Small intestine (tissue), 7 donors: ENCODE results near the gene PRPF38A. TPM values are rescaled to one million over a fixed set of nuclear protein-coding genes. Genes with fewer than 3 reads are reported as not detected.

Experiments used
- DNase-seq, 2 donors: peaks; one replicate each; pipeline versions ENCODE4 v3.0.0 to v3.0.0-alpha.2; 2013
- FAIRE-seq: peaks from 2 replicates; lab custom pipeline; 2012; peaks lifted over from hg19 to GRCh38; lab: Jason Lieb, UNC
- H3K27ac ChIP-seq, 3 donors: one replicate each; pipeline ENCODE4 v1.5.1; 2013; ENCODE audit warnings: low read length in 2 of 3, mild to moderate bottlenecking in 2 of 3, control low read depth in 1 of 3, inconsistent platforms in 1 of 3, low read depth in 1 of 3, moderate library complexity in 1 of 3
- H3K27me3 ChIP-seq, 3 donors: one replicate each; pipeline ENCODE4 v1.6.1; 2013; ENCODE audit warnings: low read length in 3 of 3, inconsistent platforms in 1 of 3; ENCODE audit not compliant: control insufficient read depth in 3 of 3, insufficient read depth in 3 of 3
- H3K36me3 ChIP-seq, 3 donors: one replicate each; pipeline ENCODE4 v1.6.1; 2013; ENCODE audit warnings: low read length in 3 of 3, inconsistent platforms in 1 of 3, low read depth in 1 of 3, mild to moderate bottlenecking in 1 of 3, moderate library complexity in 1 of 3; ENCODE audit not compliant: control insufficient read depth in 3 of 3, insufficient read depth in 2 of 3
- H3K4me1 ChIP-seq, 3 donors: one replicate each; pipeline ENCODE4 v1.6.1; 2013; ENCODE audit warnings: low read length in 2 of 3, inconsistent platforms in 1 of 3, low read depth in 1 of 3, mild to moderate bottlenecking in 1 of 3, moderate library complexity in 1 of 3; ENCODE audit not compliant: control insufficient read depth in 3 of 3, insufficient read depth in 2 of 3
- H3K4me3 ChIP-seq, 3 donors: one replicate each; pipeline ENCODE4 v1.5.1; 2013; ENCODE audit warnings: low read length in 3 of 3, control low read depth in 1 of 3, inconsistent platforms in 1 of 3, low read depth in 1 of 3, mild to moderate bottlenecking in 1 of 3, moderate library complexity in 1 of 3
- H3K9me3 ChIP-seq, 2 donors: one replicate each; pipeline ENCODE4 v1.6.1; 2013; ENCODE audit warnings: low read depth in 1 of 2, low read length in 1 of 2; ENCODE audit not compliant: control insufficient read depth in 2 of 2, insufficient read depth in 1 of 2
- WGBS, 3 donors: extraction: QIAGEN DNeasy Blood & Tissue Kit; methylation state at CpG; one replicate each; pipeline ENCODE4 v1.1.7; 2013; 5-methylcytosine and 5-hydroxymethylcytosine counted together
- polyA plus RNA-seq, 4 donors: library from polyadenylated mRNA; stranded (reverse) in 3 of 4; unstranded in 1 of 4; fragments of 200-250 nt in 3 of 4; fragments of 120-200 nt in 1 of 4; gene quantifications; one replicate each; pipeline versions ENCODE4 v1.2.1 to v1.2.3, GENCODE V29; 2013
- donor health status: healthy with polysubstance abuse.
- donor health status: control.
- donor health status: control.
- donor health status: Bipolar disorder and iron deficiency.
- donor health status: healthy.

Gene PRPF38A
- polyA plus RNA-seq, 4 donors, result 11.6 to 55.6 (median 24.4) TPM

DNA sequence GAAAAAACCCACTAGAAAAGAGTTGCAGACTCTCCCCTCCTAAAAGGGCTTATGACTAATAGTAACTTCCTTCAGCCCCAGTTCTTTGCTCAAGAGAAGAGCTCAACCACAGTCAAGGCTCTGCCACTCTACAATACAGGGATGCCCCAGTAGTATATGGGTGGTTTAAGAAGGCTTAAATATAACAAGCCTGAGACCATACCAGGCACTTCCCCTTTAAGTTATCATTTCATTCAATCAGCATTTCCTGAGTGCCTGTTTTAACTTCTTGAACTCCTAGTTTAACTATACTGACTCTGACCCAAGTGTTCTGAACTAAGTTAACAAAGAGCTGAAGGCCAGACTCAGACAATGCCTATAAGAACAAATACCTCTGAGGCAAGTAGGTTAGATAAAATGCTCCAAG is 19.8 kb downstream of the PRPF38A start:
- FAIRE-seq (no peak), DNase-seq (no peak)
- Histone ChIP-seq H3K4me1 (no peaks in the 10 kb centered on the region), H3K4me3 (no peak overlapping the region), H3K27ac (peak overlapping the region in 1 of 3 donors; percentile 70), H3K9me3 (no peaks in the 10 kb centered on the region), H3K27me3 (no peaks in the 10 kb centered on the region), H3K36me3 (peaks cover 0 to 22% (median 2%) of the 10 kb centered on the region in 3 donors)

DNA sequence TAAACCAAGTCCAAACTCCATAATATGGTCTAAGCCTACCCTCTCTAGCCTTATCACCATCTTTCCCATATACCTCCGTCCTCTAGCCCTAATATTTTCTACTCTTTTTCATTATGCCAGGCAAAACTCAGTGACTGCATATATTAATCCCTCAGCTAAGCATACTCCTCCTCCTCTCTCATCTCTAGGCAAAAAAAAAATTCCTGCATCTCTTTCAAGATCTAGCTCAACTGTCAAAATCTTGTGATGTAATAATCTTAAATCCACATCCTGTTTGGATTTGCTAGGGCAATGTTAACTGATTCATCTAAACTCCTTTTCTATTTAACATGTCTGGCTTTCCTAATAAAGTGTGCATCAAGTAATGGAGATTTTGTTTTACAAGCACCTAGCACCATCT is 20.4 kb downstream of the PRPF38A start:
- H3K9me3 ChIP-seq, result no peaks in the 10 kb centered on the region
- H3K4me3 ChIP-seq, result no peak overlapping the region
- FAIRE-seq (no peak), DNase-seq (no peak)
- 92 to 97% (median 92%) methylated on average over 1 of the region's 1 CpG for WGBS, 3 donors
- no peaks in the 10 kb centered on the region for H3K4me1 ChIP-seq
- peaks cover 0 to 23% (median 2%) of the 10 kb centered on the region in 3 donors for H3K36me3 ChIP-seq
- no peak overlapping the region for H3K27ac ChIP-seq
- no peaks in the 10 kb centered on the region for H3K27me3 ChIP-seq

DNA sequence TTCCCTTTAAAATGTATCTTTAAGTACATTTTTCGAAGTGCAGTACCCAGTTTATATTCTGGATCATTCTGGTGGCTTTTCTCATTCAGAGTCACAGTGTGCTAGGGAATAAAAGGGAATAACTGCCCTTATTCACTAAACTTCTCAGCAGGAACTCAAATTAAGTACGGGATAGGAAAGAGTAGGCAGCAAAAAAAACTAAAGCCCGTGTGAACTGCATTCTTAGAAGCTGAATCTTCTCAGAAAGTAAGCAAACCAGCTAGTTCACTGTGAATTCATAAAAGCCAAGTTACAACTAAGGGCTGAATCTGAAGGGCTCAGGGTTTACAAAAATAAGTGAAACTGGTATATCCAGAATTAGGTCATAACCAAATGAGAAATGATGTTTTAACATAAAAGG is 22.0 kb downstream of the PRPF38A start:
- DNase-seq (no peak), FAIRE-seq (no peak)
- no peaks in the 10 kb centered on the region for H3K9me3 ChIP-seq
- H3K27ac ChIP-seq, result no peak overlapping the region
- peaks cover 4 to 31% (median 5%) of the 10 kb centered on the region in 3 donors for H3K36me3 ChIP-seq
- no peaks in the 10 kb centered on the region for H3K27me3 ChIP-seq
- H3K4me1 ChIP-seq, result no peaks in the 10 kb centered on the region
- 80 to 83% (median 81%) methylated on average over 3 of the region's 3 CpGs for WGBS, 3 donors
- H3K4me3 ChIP-seq, result no peak overlapping the region

DNA sequence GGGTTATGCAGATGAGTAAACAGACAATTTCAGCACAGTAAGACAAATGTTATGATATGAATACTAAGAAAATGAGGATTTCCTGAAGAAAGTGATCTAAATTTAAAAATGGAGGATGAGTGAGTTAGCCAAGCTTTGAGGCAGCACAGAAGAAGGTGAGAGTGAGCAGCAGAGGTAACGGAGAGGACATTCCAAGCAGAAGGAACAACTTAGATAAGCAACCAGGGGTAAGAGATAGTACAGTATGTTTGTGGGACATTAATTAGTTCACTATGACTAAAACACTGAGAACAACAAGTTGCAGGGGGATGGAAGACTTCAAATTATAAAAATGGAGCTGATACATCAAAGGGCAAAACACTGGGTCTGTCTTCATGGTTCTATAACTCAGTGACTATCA is 22.8 kb downstream of the PRPF38A start:
- peaks cover 4 to 31% (median 5%) of the 10 kb centered on the region in 3 donors for H3K36me3 ChIP-seq
- WGBS, 3 donors, result 92 to 100% (median 95%) methylated on average over 1 of the region's 1 CpG
- no peaks in the 10 kb centered on the region for H3K4me1 ChIP-seq
- H3K9me3 ChIP-seq, result no peaks in the 10 kb centered on the region
- H3K27ac ChIP-seq, result no peak overlapping the region
- FAIRE-seq (no peak), DNase-seq (no peak)
- no peak overlapping the region for H3K4me3 ChIP-seq
- no peaks in the 10 kb centered on the region for H3K27me3 ChIP-seq

DNA sequence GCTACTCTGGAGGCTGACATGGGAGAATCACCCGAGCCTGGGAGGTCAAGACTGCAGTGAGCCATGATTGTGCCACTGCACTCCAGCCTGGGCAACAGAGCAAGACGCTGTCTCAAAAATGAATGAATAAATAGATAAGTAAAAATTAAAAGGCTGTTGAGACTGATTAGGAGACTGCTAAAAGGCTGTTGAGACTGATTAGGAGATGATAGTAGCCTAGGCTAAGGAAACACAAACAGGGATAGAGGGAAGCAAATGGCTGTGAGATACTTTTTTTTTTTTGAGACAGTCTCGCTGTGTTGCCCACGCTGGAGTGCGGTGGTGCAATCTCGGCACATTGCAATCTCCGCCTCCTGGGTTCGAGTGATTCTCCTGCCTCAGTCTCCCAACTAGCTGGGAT is 28.4 kb downstream of the PRPF38A start:
- peaks cover 4 to 46% (median 5%) of the 10 kb centered on the region in 3 donors for H3K36me3 ChIP-seq

DNA sequence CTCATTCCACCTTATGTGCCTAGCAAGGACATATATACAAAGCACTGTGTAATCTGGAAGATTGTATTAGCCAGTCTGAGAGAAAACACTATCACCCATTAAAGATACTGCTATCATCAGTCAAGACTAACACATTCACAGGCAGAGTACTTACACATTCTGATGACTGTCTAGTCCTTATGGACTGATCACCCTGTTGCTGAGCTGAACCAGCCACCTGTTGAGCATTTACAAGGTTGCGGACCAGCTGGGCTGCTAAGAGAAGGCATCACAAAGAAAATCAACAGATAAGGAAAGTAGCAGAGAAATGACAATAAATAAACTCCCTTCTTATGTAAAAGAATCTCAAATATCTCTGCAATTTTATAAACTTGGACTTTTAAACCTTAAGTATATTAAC is 30.8 kb downstream of the PRPF38A start:
- DNase-seq (no peak), FAIRE-seq (no peak)
- Histone ChIP-seq H3K9me3 (no peaks in the 10 kb centered on the region), H3K4me1 (no peaks in the 10 kb centered on the region), H3K36me3 (peaks cover 4 to 38% (median 5%) of the 10 kb centered on the region in 3 donors), H3K27ac (no peak overlapping the region), H3K27me3 (no peaks in the 10 kb centered on the region), H3K4me3 (no peak overlapping the region)
- WGBS, 3 donors, result 97 to 100% (median 100%) methylated on average over 1 of the region's 1 CpG

More for the DNA sequence above, 28.4 kb downstream of the PRPF38A start:
- no peak overlapping the region for H3K4me3 ChIP-seq
- DNase-seq, result no peak
- no peaks in the 10 kb centered on the region for H3K4me1 ChIP-seq
- no peaks in the 10 kb centered on the region for H3K27me3 ChIP-seq
- 93 to 95% (median 94%) methylated on average over 8 of the region's 8 CpGs for WGBS, 3 donors
- FAIRE-seq, result no peak
- H3K27ac ChIP-seq, result no peak overlapping the region
- no peaks in the 10 kb centered on the region for H3K9me3 ChIP-seq

DNA sequence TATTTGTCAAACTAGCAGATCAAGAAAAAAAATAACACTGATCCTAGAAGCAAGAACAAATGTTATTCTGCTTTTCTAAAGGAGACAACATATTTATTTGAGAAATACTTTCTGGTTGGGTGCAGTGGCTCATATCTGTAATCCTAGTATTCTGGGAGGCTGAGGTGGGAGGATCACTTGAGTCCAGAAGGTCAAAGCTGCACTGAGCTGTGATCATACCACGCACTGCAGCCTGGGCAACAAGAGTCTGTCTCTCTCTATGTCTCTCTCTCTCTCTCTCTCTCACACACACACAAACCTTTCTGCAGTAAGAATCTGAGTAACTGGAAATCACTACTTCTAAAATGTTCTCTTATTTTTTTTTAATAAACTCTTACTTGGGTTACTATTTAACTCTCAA is 31.2 kb downstream of the PRPF38A start:
- Histone ChIP-seq H3K4me3 (no peak overlapping the region), H3K36me3 (peaks cover 5 to 38% (median 6%) of the 10 kb centered on the region in 3 donors), H3K9me3 (no peaks in the 10 kb centered on the region), H3K4me1 (no peaks in the 10 kb centered on the region), H3K27ac (no peak overlapping the region), H3K27me3 (no peaks in the 10 kb centered on the region)
- FAIRE-seq, result no peak
- WGBS, 3 donors, result 95 to 100% (median 98%) methylated on average over 1 of the region's 1 CpG
- no peak for DNase-seq

DNA sequence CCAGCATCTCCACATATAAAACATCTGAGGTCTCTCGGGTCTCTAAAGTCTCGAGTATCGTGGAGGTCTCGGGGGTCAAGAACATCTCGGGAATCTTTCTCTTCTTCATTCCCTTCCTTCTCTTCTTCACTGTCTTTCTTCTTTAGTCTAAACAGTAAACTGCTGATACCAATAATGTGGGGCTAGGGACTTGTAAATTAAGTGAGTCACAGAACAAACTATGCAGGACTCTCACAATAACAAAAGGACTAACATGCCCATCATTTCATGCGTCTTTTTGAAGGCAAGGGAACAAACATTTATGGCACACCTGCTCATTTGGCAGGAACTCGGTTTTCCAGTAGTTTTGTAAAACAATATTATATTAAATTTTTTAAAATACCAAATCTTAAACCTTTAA is 32.4 kb downstream of the PRPF38A start:
- Histone ChIP-seq H3K9me3 (no peaks in the 10 kb centered on the region), H3K27ac (no peak overlapping the region), H3K4me1 (no peaks in the 10 kb centered on the region), H3K36me3 (peaks cover 2 to 39% (median 2%) of the 10 kb centered on the region in 3 donors), H3K27me3 (no peaks in the 10 kb centered on the region), H3K4me3 (no peak overlapping the region)
- DNase-seq, result no peak
- WGBS, 3 donors, result 90 to 96% (median 95%) methylated on average over 7 of the region's 7 CpGs
- FAIRE-seq, result no peak

DNA sequence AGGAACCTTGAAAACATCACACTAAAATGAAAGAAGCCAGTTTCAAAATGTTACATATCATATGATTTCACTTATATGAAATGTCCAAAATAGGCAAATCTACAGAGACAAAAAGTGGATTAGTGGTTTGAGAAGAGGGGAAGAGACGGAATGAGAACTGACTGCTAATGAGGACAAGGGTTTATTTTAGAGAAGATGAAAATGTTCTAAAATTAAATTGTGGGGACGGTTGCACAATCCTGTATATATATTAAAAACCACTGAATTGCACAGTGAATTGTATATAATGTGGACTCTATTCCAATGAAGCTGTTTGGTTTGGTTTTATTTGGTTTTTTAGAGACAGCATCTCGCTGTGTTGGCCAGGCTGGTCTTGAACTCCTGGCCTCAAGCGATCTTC is 35.6 kb downstream of the PRPF38A start:
- Histone ChIP-seq H3K4me1 (no peaks in the 10 kb centered on the region), H3K27ac (no peak overlapping the region), H3K4me3 (no peak overlapping the region), H3K36me3 (peaks cover 0 to 39% (median 2%) of the 10 kb centered on the region in 3 donors), H3K27me3 (no peaks in the 10 kb centered on the region), H3K9me3 (no peaks in the 10 kb centered on the region)
- no peak for DNase-seq
- WGBS, 3 donors, result 96 to 97% (median 96%) methylated on average over 4 of the region's 4 CpGs
- no peak for FAIRE-seq
